HepG2 (cell line): Measurements from ENCODE around the gene CCDC17. TPM values are rescaled to one million over a fixed set of nuclear protein-coding genes. Genes with fewer than 3 reads are reported as not detected.

Experiments
- CHCHD3 ChIP-seq: sonication (generic); formaldehyde crosslinking; IDR thresholded peaks from 2 replicates; pipeline ENCODE4 v1.8.0; 2022; ENCODE audit warnings: mild to moderate bottlenecking, missing genetic modification reagents, moderate library complexity
- DNMT1 ChIP-seq: sonication (generic); formaldehyde crosslinking; IDR thresholded peaks from 2 replicates; pipeline ENCODE4 v1.5.1; 2020; ENCODE audit warnings: mild to moderate bottlenecking, missing genetic modification reagents
- ETV5 ChIP-seq: IDR thresholded peaks from 2 replicates; pipeline ENCODE4 v1.6.1; 2018; ENCODE audit warnings: missing biosample characterization, missing genetic modification reagents, inconsistent platforms, borderline replicate concordance
- GABPB1 ChIP-seq: IDR thresholded peaks from 2 replicates; pipeline ENCODE4 v1.6.1; 2016; ENCODE audit warnings: mild to moderate bottlenecking, missing genetic modification reagents, moderate library complexity, missing compliant biosample characterization
- JUNB ChIP-seq: sonication (generic); formaldehyde crosslinking; IDR thresholded peaks from 2 replicates; pipeline ENCODE4 v1.8.0; 2022; ENCODE audit warnings: missing genetic modification reagents, mild to moderate bottlenecking, borderline replicate concordance
- KDM2A ChIP-seq: sonication (generic); formaldehyde crosslinking; IDR thresholded peaks from 2 replicates; pipeline ENCODE4 v1.4.0; 2020; ENCODE audit warnings: low read depth, missing genetic modification reagents, borderline replicate concordance
- MATR3 ChIP-seq: sonication (generic); formaldehyde crosslinking; IDR thresholded peaks from 2 replicates; pipeline ENCODE4 v1.4.0; 2020; ENCODE audit warnings: missing genetic modification reagents
- MAZ ChIP-seq, 2 experiments: sonication (generic) in 1 of 2; formaldehyde crosslinking in 1 of 2; IDR thresholded peaks; 2 replicates each; pipeline versions ENCODE4 v1.5.0 to v1.6.1; 2012 to 2020; ENCODE audit warnings: low read depth in 2 of 2, mild to moderate bottlenecking in 2 of 2, borderline replicate concordance in 1 of 2, improper control_type of control experiment in 1 of 2, low read length in 1 of 2, missing genetic modification reagents in 1 of 2, moderate library complexity in 1 of 2
- MED1 ChIP-seq: sonication (generic); formaldehyde crosslinking; IDR thresholded peaks from 2 replicates; pipeline ENCODE4 v1.4.0; 2020; ENCODE audit warnings: missing genetic modification reagents
- MED13 ChIP-seq: sonication (generic); formaldehyde crosslinking; IDR thresholded peaks from 2 replicates; pipeline ENCODE4 v1.5.0; 2020; ENCODE audit warnings: missing genetic modification reagents
- MXD4 ChIP-seq: IDR thresholded peaks from 2 replicates; pipeline ENCODE4 v1.6.1; 2016; ENCODE audit warnings: mild to moderate bottlenecking, missing biosample characterization, missing genetic modification reagents
- NFKB2 ChIP-seq: sonication (generic); formaldehyde crosslinking; IDR thresholded peaks from 2 replicates; pipeline ENCODE4 v1.4.0; 2020; ENCODE audit warnings: missing genetic modification reagents, borderline replicate concordance
- SIN3A ChIP-seq: IDR thresholded peaks from 2 replicates; pipeline ENCODE4 v1.6.1; 2011; ENCODE audit warnings: low read depth, mild to moderate bottlenecking, control low read depth, low read length, borderline replicate concordance
- ZC3H4 ChIP-seq: sonication (generic); formaldehyde crosslinking; IDR thresholded peaks from 2 replicates; pipeline ENCODE4 v1.4.0; 2020; ENCODE audit warnings: missing genetic modification reagents, borderline replicate concordance
- ZNF10 ChIP-seq: sonication (generic); formaldehyde crosslinking; IDR thresholded peaks from 2 replicates; pipeline ENCODE4 v1.4.0; 2020; ENCODE audit warnings: mild to moderate bottlenecking, low read depth, missing genetic modification reagents, borderline replicate concordance
- ZNF3 ChIP-seq: IDR thresholded peaks from 2 replicates; pipeline ENCODE4 v1.7.0; 2017; ENCODE audit warnings: inconsistent platforms
- ZNF350 ChIP-seq: sonication (generic); formaldehyde crosslinking; IDR thresholded peaks from 2 replicates; pipeline ENCODE4 v1.4.0; 2020; ENCODE audit warnings: mild to moderate bottlenecking, low read depth, missing genetic modification reagents, borderline replicate concordance
- ZNF496 ChIP-seq: sonication (generic); formaldehyde crosslinking; IDR thresholded peaks from 2 replicates; pipeline ENCODE4 v1.8.1; 2023; ENCODE audit warnings: mild to moderate bottlenecking, moderate library complexity, missing genetic modification reagents; ENCODE audit not compliant: insufficient replicate concordance
- ZNF501 ChIP-seq: sonication (generic); formaldehyde crosslinking; IDR thresholded peaks from 2 replicates; pipeline ENCODE4 v1.5.1; 2020; ENCODE audit warnings: mild to moderate bottlenecking, moderate library complexity, missing genetic modification reagents
- ZNF614 ChIP-seq: IDR thresholded peaks from 2 replicates; pipeline ENCODE4 v1.6.1; 2018; ENCODE audit warnings: missing biosample characterization, missing genetic modification reagents, inconsistent platforms, borderline replicate concordance
- ZNF615 ChIP-seq: sonication (generic); formaldehyde crosslinking; IDR thresholded peaks from 2 replicates; pipeline ENCODE4 v1.5.0; 2020; ENCODE audit warnings: mild to moderate bottlenecking, missing genetic modification reagents, borderline replicate concordance
- ZNF629 ChIP-seq: sonication (generic); formaldehyde crosslinking; conservative IDR thresholded peaks from 2 replicates; pipeline ENCODE4 v1.5.0; 2020; ENCODE audit warnings: missing genetic modification reagents
- ZNF720 ChIP-seq: sonication (generic); formaldehyde crosslinking; IDR thresholded peaks from 2 replicates; pipeline ENCODE4 v1.4.0; 2020; ENCODE audit warnings: missing genetic modification reagents
- polyA plus RNA-seq, 8 experiments: library from polyadenylated mRNA; depleted of rRNA in 3 of 8; stranded (reverse) in 7 of 8; unstranded in 1 of 8; fragments of >200 nt; fragmentation: Illumina TruSeq in 4 of 8; extraction: Trizol in 4 of 8; gene quantifications; 2 replicates each; pipeline versions ENCODE4 v1.2.1 to v1.2.3, GENCODE V29; 2011 to 2016; ENCODE audit warnings: low read depth in 4 of 8, missing spikeins in 1 of 8, mixed read lengths in 1 of 8; ENCODE audit not compliant: insufficient read depth in 1 of 8
- total RNA-seq, 5 experiments: library from RNA; depleted of rRNA; stranded (reverse); fragments of >200 nt; fragmentation: Illumina TruSeq; extraction: Trizol; gene quantifications; 2 replicates each; pipeline ENCODE4 v1.2.3, GENCODE V29; 2016; ENCODE audit warnings: low read depth in 1 of 5
- TF ChIP-seq, protein P1 (sequence below): sonication (generic); formaldehyde crosslinking; IDR thresholded peaks from 2 replicates; pipeline ENCODE4 v1.4.0; 2020; ENCODE audit warnings: mild to moderate bottlenecking, missing genetic modification reagents
- TF ChIP-seq, protein P2 (sequence below): sonication (generic); formaldehyde crosslinking; IDR thresholded peaks from 2 replicates; pipeline ENCODE4 v1.5.1; 2020; ENCODE audit warnings: missing genetic modification reagents, mild to moderate bottlenecking, borderline replicate concordance
- TF ChIP-seq, protein P3 (sequence below): sonication (generic); formaldehyde crosslinking; IDR thresholded peaks from 2 replicates; pipeline ENCODE4 v1.4.0; 2020; ENCODE audit warnings: low read depth, mild to moderate bottlenecking, missing genetic modification reagents
- TF ChIP-seq, protein P4 (sequence below): IDR thresholded peaks from 2 replicates; pipeline ENCODE4 v1.6.1; 2016; ENCODE audit warnings: mild to moderate bottlenecking

Gene CCDC17
- total and polyA plus RNA-seq, 2 of the 13 experiments (the other 11 are each of a cell fraction or from before 2014, with no cell fraction given): 1.5 to 3.3 TPM

DNA sequence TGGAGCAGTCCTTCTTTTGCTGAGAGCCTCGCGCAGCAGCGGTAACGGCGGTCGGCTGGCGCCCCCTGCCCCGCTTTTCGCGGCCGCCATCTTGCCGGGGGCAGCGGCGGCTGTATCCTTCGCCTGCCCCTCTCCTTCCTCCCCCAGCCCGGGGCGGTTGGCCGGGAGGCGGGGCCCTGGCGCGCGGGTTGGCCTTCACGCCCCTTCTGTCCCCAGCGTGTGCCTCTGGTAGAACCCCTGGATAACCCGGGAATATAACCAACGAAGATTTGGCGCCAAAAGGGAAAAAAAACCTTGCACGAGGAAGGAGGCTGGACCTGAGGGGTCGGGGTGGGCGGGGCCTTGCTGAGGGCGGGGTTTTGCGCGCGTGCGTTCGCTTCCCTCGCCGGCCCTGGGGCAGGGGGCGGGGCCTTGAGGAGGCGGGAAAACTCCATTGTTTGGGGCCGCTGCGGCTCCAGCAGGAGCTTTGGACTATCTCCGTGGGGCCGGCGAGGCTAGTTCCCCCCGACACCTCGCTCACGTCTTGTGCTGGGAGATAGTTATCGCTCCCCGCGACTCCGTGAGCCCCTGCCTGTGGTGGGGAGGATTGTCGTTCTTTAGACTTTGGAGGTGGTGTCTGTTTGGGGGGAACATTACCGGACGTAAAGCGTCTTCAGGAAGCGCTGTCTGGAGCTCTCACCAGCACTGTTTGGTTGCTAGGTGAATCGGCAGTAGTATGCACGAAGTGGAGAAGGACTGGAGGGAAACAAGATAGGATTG is 39.3 kb downstream of the CCDC17 start (continued):
- TF ChIP-seq ZNF501 (CRISPR knock-in tag): no peak; the same call in 1 of the 2 replicates
- TF ChIP-seq ZNF10 (CRISPR knock-in tag): no peak
- no peak; the same call in 1 of the 2 replicates for TF ChIP-seq KDM2A (CRISPR knock-in tag)
- TF ChIP-seq, protein P1, sequence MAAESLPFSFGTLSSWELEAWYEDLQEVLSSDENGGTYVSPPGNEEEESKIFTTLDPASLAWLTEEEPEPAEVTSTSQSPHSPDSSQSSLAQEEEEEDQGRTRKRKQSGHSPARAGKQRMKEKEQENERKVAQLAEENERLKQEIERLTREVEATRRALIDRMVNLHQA: no peak
- 0 out of 2 replicates have a peak, but pooled peaks have one; percentile 12 for TF ChIP-seq MED1
- TF ChIP-seq, protein P2, sequence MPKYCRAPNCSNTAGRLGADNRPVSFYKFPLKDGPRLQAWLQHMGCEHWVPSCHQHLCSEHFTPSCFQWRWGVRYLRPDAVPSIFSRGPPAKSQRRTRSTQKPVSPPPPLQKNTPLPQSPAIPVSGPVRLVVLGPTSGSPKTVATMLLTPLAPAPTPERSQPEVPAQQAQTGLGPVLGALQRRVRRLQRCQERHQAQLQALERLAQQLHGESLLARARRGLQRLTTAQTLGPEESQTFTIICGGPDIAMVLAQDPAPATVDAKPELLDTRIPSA (CRISPR knock-in tag): no peak
- no peak; the same call in 1 of the 2 replicates for TF ChIP-seq ZNF350 (CRISPR knock-in tag)
- TF ChIP-seq DNMT1 (CRISPR knock-in tag): no peak
- no peak for TF ChIP-seq MATR3 (CRISPR knock-in tag)
- TF ChIP-seq SIN3A: peak; percentile 95
- 0 out of 2 replicates have a peak, but pooled peaks have one; percentile 8 for TF ChIP-seq MAZ (IDR thresholded peaks at IDR 0.05; ENCODE audit: borderline replicate concordance, low read depth, low read length)
- peak; percentile 55; the same call in 1 of the 2 replicates for TF ChIP-seq MAZ (CRISPR knock-in tag; IDR thresholded peaks at IDR 0.05; ENCODE audit: low read depth)
- TF ChIP-seq CHCHD3: no peak
- TF ChIP-seq, protein P3, sequence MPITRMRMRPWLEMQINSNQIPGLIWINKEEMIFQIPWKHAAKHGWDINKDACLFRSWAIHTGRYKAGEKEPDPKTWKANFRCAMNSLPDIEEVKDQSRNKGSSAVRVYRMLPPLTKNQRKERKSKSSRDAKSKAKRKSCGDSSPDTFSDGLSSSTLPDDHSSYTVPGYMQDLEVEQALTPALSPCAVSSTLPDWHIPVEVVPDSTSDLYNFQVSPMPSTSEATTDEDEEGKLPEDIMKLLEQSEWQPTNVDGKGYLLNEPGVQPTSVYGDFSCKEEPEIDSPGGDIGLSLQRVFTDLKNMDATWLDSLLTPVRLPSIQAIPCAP (CRISPR knock-in tag): no peak; the same call in 1 of the 2 replicates
- peak; percentile 65; the same call in 1 of the 2 replicates for TF ChIP-seq GABPB1 (CRISPR knock-in tag)
- peak; percentile 34; the same call in 1 of the 2 replicates for TF ChIP-seq MED13 (CRISPR knock-in tag)
- TF ChIP-seq ZNF3: no peak
- TF ChIP-seq NFKB2: peak; percentile 15; the same call in 1 of the 2 replicates
- peak; percentile 9; the same call in 1 of the 2 replicates for TF ChIP-seq ZNF614 (CRISPR knock-in tag)
- TF ChIP-seq ZC3H4: no peak
- TF ChIP-seq, protein P4, sequence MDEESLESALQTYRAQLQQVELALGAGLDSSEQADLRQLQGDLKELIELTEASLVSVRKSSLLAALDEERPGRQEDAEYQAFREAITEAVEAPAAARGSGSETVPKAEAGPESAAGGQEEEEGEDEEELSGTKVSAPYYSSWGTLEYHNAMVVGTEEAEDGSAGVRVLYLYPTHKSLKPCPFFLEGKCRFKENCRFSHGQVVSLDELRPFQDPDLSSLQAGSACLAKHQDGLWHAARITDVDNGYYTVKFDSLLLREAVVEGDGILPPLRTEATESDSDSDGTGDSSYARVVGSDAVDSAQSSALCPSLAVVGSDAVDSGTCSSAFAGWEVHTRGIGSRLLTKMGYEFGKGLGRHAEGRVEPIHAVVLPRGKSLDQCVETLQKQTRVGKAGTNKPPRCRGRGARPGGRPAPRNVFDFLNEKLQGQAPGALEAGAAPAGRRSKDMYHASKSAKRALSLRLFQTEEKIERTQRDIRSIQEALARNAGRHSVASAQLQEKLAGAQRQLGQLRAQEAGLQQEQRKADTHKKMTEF: 0 out of 2 replicates have a peak, but pooled peaks have one; percentile 16
- TF ChIP-seq MXD4 (CRISPR knock-in tag): peak; percentile 53; the same call in 1 of the 2 replicates
- no peak for TF ChIP-seq ETV5 (CRISPR knock-in tag)
- no peak for TF ChIP-seq JUNB (CRISPR knock-in tag)
- TF ChIP-seq ZNF720 (CRISPR knock-in tag): no peak
- TF ChIP-seq ZNF496 (CRISPR knock-in tag): no peak
- TF ChIP-seq ZNF615 (CRISPR knock-in tag): no peak
- no peak for TF ChIP-seq ZNF629 (CRISPR knock-in tag)
